HepG2 (cell line): ENCODE data around the gene M1AP. TPM values are rescaled to one million over a fixed set of nuclear protein-coding genes. Genes with fewer than 3 reads are reported as not detected.

Source experiments
- ATAC-seq: fragments of 200-7000 bp; cut with Tn5 transposase; 3 replicates; pipeline ENCODE4 v1.9.1; 2020; ENCODE audit warnings: mild to moderate bottlenecking, moderate library complexity
- BruUV-seq: library from RNA; stranded (reverse); fragments of 400-500 nt; replicated peaks from 2 replicates; lab custom pipeline; 2021; lab: Mats Ljungman, UMichigan
- CTCF ChIA-PET: fragments of 300-600 bp; formaldehyde crosslinking; extraction: SDS; loops from one replicate; lab custom pipeline; 2021; ENCODE audit warnings: low total read pairs, inconsistent platforms, low intra/inter-chr PET ratio; lab: Yijun Ruan, JAX
- POLR2A ChIA-PET: fragments of 350-600 bp; sonication (Branson Sonifier 250); formaldehyde crosslinking; loops from one replicate; lab custom pipeline; 2020; ENCODE audit warnings: antibody characterized with exemption, inconsistent platforms; lab: Yijun Ruan, JAX
- DNase-seq: peaks from one replicate; pipeline ENCODE4 v3.0.0-alpha.2; 2015; ENCODE audit warnings: low spot score
- FAIRE-seq: peaks from 3 replicates; lab custom pipeline; 2011; peaks lifted over from hg19 to GRCh38; lab: Jason Lieb, UNC
- H2AFZ ChIP-seq: one replicate; pipeline ENCODE4 v1.6.1; 2011; ENCODE audit warnings: low read length, inconsistent platforms
- H3K27ac ChIP-seq: fragments of 300-600 bp; 3 replicates; pipeline ENCODE4 v1.8.0; 2011; ENCODE audit warnings: mixed run types, mild to moderate bottlenecking, mixed read lengths, low read length, inconsistent platforms; ENCODE audit not compliant: insufficient read depth; ENCODE audit errors: extremely low read length
- H3K27me3 ChIP-seq, 2 experiments: fragments of 200-600 bp in 1 of 2; 2 replicates in 1 of 2; 3 replicates in 1 of 2; pipeline versions ENCODE4 v1.6.0 to v1.8.0; 2011; ENCODE audit warnings: low read length in 2 of 2, mild to moderate bottlenecking in 2 of 2, moderate library complexity in 2 of 2, inconsistent platforms in 1 of 2; ENCODE audit not compliant: insufficient read depth in 2 of 2, control insufficient read depth in 1 of 2
- H3K36me3 ChIP-seq, 2 experiments: fragments of 200-600 bp in 1 of 2; replicated peaks in 1 of 2; 2 replicates in 1 of 2; 3 replicates in 1 of 2; pipeline versions ENCODE4 v1.5.1 to v1.8.0; 2011; ENCODE audit warnings: low read length in 2 of 2, inconsistent platforms in 1 of 2; ENCODE audit not compliant: insufficient read depth in 2 of 2, control insufficient read depth in 1 of 2
- H3K4me1 ChIP-seq: 2 replicates; pipeline ENCODE4 v1.5.1; 2012; ENCODE audit warnings: low read length, inconsistent platforms; ENCODE audit not compliant: insufficient read depth
- H3K4me2 ChIP-seq: 2 replicates; pipeline ENCODE4 v1.6.0; 2011; ENCODE audit warnings: low read depth, low read length, inconsistent platforms
- H3K4me3 ChIP-seq, 3 experiments: fragments of 200-600 bp in 1 of 3; sonication (generic), shearing (Covaris generic) in 1 of 3; replicated peaks in 1 of 3; 2 replicates each; pipeline ENCODE4 v1.5.1; 2011 to 2016; ENCODE audit warnings: low read length in 3 of 3, inconsistent platforms in 2 of 3, low read depth in 2 of 3, mild to moderate bottlenecking in 2 of 3, control low read depth in 1 of 3, mixed read lengths in 1 of 3; ENCODE audit not compliant: insufficient read depth in 1 of 3
- H3K79me2 ChIP-seq: one replicate; pipeline ENCODE4 v1.6.1; 2011; ENCODE audit warnings: low read length, inconsistent platforms; ENCODE audit not compliant: insufficient read depth
- H3K9ac ChIP-seq: 2 replicates; pipeline ENCODE4 v1.6.0; 2011; ENCODE audit warnings: mild to moderate bottlenecking, low read depth, low read length, inconsistent platforms; ENCODE audit not compliant: insufficient read depth
- H3K9me3 ChIP-seq: 2 replicates; pipeline ENCODE4 v1.5.1; 2012; ENCODE audit warnings: mild to moderate bottlenecking, low read length
- H4K20me1 ChIP-seq: 2 replicates; pipeline ENCODE4 v1.6.0; 2011; ENCODE audit warnings: inconsistent platforms, mild to moderate bottlenecking, low read length, moderate library complexity; ENCODE audit not compliant: insufficient read depth
- SP1 ChIP-seq, 2 experiments: fragments of 450-650 bp in 1 of 2; sonication (generic) in 1 of 2; formaldehyde crosslinking in 1 of 2; IDR thresholded peaks; 2 replicates each; pipeline versions ENCODE4 v1.4.0 to v1.6.1; 2016 to 2020; ENCODE audit warnings: missing genetic modification reagents in 1 of 2
- ZFP36 ChIP-seq: fragments of 150-350 bp; IDR thresholded peaks from 2 replicates; pipeline ENCODE4 v1.6.1; 2018; ENCODE audit warnings: borderline replicate concordance, low read length, low read depth; ENCODE audit not compliant: partially characterized antibody
- ZKSCAN5 ChIP-seq: sonication (generic); formaldehyde crosslinking; IDR thresholded peaks from 2 replicates; pipeline ENCODE4 v1.5.1; 2020; ENCODE audit warnings: mild to moderate bottlenecking, missing genetic modification reagents
- ZNF264 ChIP-seq: sonication (generic); formaldehyde crosslinking; IDR thresholded peaks from 2 replicates; pipeline ENCODE4 v1.4.0; 2020; ENCODE audit warnings: missing genetic modification reagents
- ZNF639 ChIP-seq: conservative IDR thresholded peaks from 2 replicates; pipeline ENCODE4 v1.6.1; 2018; ENCODE audit warnings: missing genetic modification reagents
- ZNF792 ChIP-seq: IDR thresholded peaks from 2 replicates; pipeline ENCODE4 v1.6.1; 2016
- WGBS: methylation state at CpG from one replicate; pipeline ENCODE4 v1.1.6; 2017; ENCODE audit warnings: low lambda C conversion rate; 5-methylcytosine and 5-hydroxymethylcytosine counted together
- in situ Hi-C: cut with HindIII; loops from 2 replicates; pipeline ENCODE4 v1.10.0; 2017; ENCODE audit warnings: low pct_unique_long_range_greater_than_20kb; ENCODE audit not compliant: extremely low pct_ligation_motif_present
- intact Hi-C: fragments of 100-400 bp; cut with micrococcal nuclease; formaldehyde crosslinking; loops from one replicate; pipeline ENCODE4 v1.10.0; 2022; ENCODE audit not compliant: unreplicated experiment
- polyA plus RNA-seq, 8 experiments: library from polyadenylated mRNA; depleted of rRNA in 3 of 8; stranded (reverse) in 7 of 8; unstranded in 1 of 8; fragments of >200 nt; fragmentation: Illumina TruSeq in 4 of 8; extraction: Trizol in 4 of 8; gene quantifications; 2 replicates each; pipeline versions ENCODE4 v1.2.1 to v1.2.3, GENCODE V29; 2011 to 2016; ENCODE audit warnings: low read depth in 4 of 8, missing spikeins in 1 of 8, mixed read lengths in 1 of 8; ENCODE audit not compliant: insufficient read depth in 1 of 8
- total RNA-seq, 5 experiments: library from RNA; depleted of rRNA; stranded (reverse); fragments of >200 nt; fragmentation: Illumina TruSeq; extraction: Trizol; gene quantifications; 2 replicates each; pipeline ENCODE4 v1.2.3, GENCODE V29; 2016; ENCODE audit warnings: low read depth in 1 of 5

M1AP gene
- total and polyA plus RNA-seq, 2 of the 13 experiments (the other 11 are each of a cell fraction or from before 2014, with no cell fraction given) = not detected

DNA sequence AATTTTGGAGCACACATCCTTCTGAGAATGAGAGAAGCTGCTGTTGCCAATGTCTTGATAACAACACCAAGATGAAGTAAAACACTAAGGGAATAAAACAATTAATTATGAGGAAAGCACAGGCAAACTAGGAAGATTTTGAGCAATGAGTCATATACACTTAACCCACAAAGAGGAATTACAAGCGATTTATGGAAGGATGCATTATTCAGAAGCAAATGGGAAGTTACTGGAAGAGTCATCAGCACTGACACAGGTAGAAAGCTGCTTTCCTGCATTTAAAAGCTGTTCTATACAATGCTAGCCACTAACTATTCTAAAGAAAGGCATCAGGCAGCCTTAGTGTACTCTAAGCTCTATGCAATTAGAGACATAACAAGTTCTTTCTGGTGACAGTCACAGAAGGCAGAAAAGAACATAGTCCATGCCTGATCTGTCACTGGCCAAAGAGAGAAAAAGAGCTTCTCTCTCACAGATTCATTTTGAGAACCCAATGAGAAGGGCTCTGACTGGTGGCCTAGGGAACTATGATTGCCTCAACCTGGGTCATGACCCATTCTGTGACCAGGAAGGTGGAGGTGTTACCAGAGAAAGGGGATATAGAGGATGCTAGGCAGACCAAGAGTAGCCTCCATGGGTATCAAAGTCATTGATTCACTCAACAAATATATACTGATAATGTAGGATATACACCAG lies 45.4 kb downstream of the M1AP start:
- no peak overlapping the region for H3K4me2 ChIP-seq
- H3K36me3 ChIP-seq = no peaks in the 10 kb centered on the region
- no peaks in the 10 kb centered on the region for H3K79me2 ChIP-seq
- ChIA-PET POLR2A (no interaction called here), CTCF (no interaction called here)
- no peak overlapping the region for H3K4me3 ChIP-seq
- no peak for DNase-seq
- no peak for TF ChIP-seq ZNF792 (CRISPR knock-in tag)
- TF ChIP-seq ZKSCAN5 (CRISPR knock-in tag) = no peak
- TF ChIP-seq, all 625 proteins: peak for 0
- Histone ChIP-seq H3K4me1 (no peaks in the 10 kb centered on the region), H3K9me3 (no peaks in the 10 kb centered on the region), H2AFZ (no peak overlapping the region), H3K9ac (no peak overlapping the region), H4K20me1 (no peaks in the 10 kb centered on the region), H3K27me3 (0 out of 5 replicates have a peak, but pooled peaks cover 0 to 5% of the 10 kb centered on the region in 2 experiments), H3K27ac (no peak overlapping the region)
- ATAC-seq (no peak), FAIRE-seq (no peak)
- 0% methylated on average over 1 of the region's 1 CpG for WGBS
- intact Hi-C loops (no loop called here), in situ Hi-C loops (no loop called here)
- no TSS peak for BruUV-seq

GRCh38 chr2:74599676-74600075 lies 48.5 kb downstream of the M1AP start:
- TF ChIP-seq ZFP36 = no peak
- no peak for TF ChIP-seq ZNF264
- TF ChIP-seq SP1 (IDR thresholded peaks at IDR 0.05) = no peak
- no peak for TF ChIP-seq SP1 (CRISPR knock-in tag; IDR thresholded peaks at IDR 0.05)
- no peak for TF ChIP-seq ZNF639 (CRISPR knock-in tag)
- TF ChIP-seq, all 625 proteins: peak for 0
- POLR2A ChIA-PET = no interaction called here
- Histone ChIP-seq H2AFZ (no peak overlapping the region), H3K4me2 (no peak overlapping the region), H3K36me3 (no peaks in the 10 kb centered on the region), H3K27ac (no peak overlapping the region), H3K4me3 (no peak overlapping the region), H4K20me1 (no peaks in the 10 kb centered on the region), H3K9me3 (no peaks in the 10 kb centered on the region), H3K27me3 (0 out of 5 replicates have a peak, but pooled peaks cover 0 to 5% of the 10 kb centered on the region in 2 experiments), H3K9ac (no peak overlapping the region), H3K79me2 (no peaks in the 10 kb centered on the region), H3K4me1 (0 out of 2 replicates have a peak, but pooled peaks cover under 1% of the 10 kb centered on the region)
- DNase-seq (no peak), FAIRE-seq (no peak), ATAC-seq (no peak)
- no TSS peak for BruUV-seq
- 3% methylated on average over 3 of the region's 3 CpGs for WGBS
- CTCF ChIA-PET = no interaction called here
- intact Hi-C loops (no loop called here), in situ Hi-C loops (no loop called here)
